ENCODE measurements around the gene PRKAR1B. TPM values are rescaled to one million over a fixed set of nuclear protein-coding genes. Genes with fewer than 3 reads are reported as not detected.
A peak's percentile ranks its signal among the peaks of the same experiment; 100 is the strongest.

Gene PRKAR1B
- total RNA-seq, 1 donor from 2014 or later, result 14.2 TPM

- H3K27ac ChIP-seq (replicated peaks), result peak overlapping the region; percentile 86
- H3K36me3 ChIP-seq, result peaks cover 19% of the 10 kb centered on the region
- H3K4me3 ChIP-seq, result peak overlapping the region; percentile 38
- intact Hi-C loops (cut with micrococcal nuclease), result no loop called here
- DNase-seq, result no peak
- no peaks in the 10 kb centered on the region for H3K27me3 ChIP-seq (ENCODE audit: low read depth)
- peaks cover 13% of the 10 kb centered on the region for H3K9me3 ChIP-seq (replicated peaks)
- H3K4me1 ChIP-seq, result peaks cover 52% of the 10 kb centered on the region
- no peak for TF ChIP-seq CTCF (IDR thresholded peaks at IDR 0.05; ENCODE audit: borderline replicate concordance)
These were observed 4.5 kb upstream of the PRKAR1B start for GRCh38 chr7:731440-732085.

- Histone ChIP-seq H3K27me3 (ENCODE audit: low read depth) (no peaks in the 10 kb centered on the region), H3K4me1 (peaks cover 58% of the 10 kb centered on the region), H3K36me3 (peaks cover 19% of the 10 kb centered on the region), H3K27ac (replicated peaks) (peak overlapping the region; percentile 86), H3K4me3 (peak overlapping the region; percentile 39), H3K9me3 (replicated peaks) (peaks cover 13% of the 10 kb centered on the region)
- TF ChIP-seq CTCF (IDR thresholded peaks at IDR 0.05; ENCODE audit: borderline replicate concordance), result no peak
- intact Hi-C loops (cut with micrococcal nuclease), result no loop called here
- DNase-seq, result no peak
These were observed 3.7 kb upstream of the PRKAR1B start for GRCh38 chr7:730501-731439.

- no peak overlapping the region for H3K27ac ChIP-seq (replicated peaks)
- no peak for TF ChIP-seq CTCF (IDR thresholded peaks at IDR 0.05; ENCODE audit: borderline replicate concordance)
- H3K4me1 ChIP-seq, result peaks cover 62% of the 10 kb centered on the region
- H3K9me3 ChIP-seq (replicated peaks), result peaks cover 7% of the 10 kb centered on the region
- H3K4me3 ChIP-seq, result no peak overlapping the region
- intact Hi-C loops (cut with micrococcal nuclease), result no loop called here
- DNase-seq, result no peak
- peaks cover 13% of the 10 kb centered on the region for H3K36me3 ChIP-seq
- H3K27me3 ChIP-seq (ENCODE audit: low read depth), result no peaks in the 10 kb centered on the region
These were observed 2.3 kb upstream of the PRKAR1B start for GRCh38 chr7:729140-730000.

GRCh38 chr7:728602-729001 lies 1.5 kb upstream of the PRKAR1B start:
- no peak for DNase-seq
- H3K4me1 ChIP-seq, result peaks cover 62% of the 10 kb centered on the region
- H3K27ac ChIP-seq (replicated peaks), result no peak overlapping the region
- H3K36me3 ChIP-seq, result peaks cover 8% of the 10 kb centered on the region
- intact Hi-C loops (cut with micrococcal nuclease), result no loop called here
- H3K27me3 ChIP-seq (ENCODE audit: low read depth), result no peaks in the 10 kb centered on the region
- H3K4me3 ChIP-seq, result peak overlapping the region; percentile 87
- no peaks in the 10 kb centered on the region for H3K9me3 ChIP-seq (replicated peaks)
- TF ChIP-seq CTCF (IDR thresholded peaks at IDR 0.05; ENCODE audit: borderline replicate concordance), result no peak

GRCh38 chr7:727806-728460 lies 852 bp upstream of the PRKAR1B start:
- Histone ChIP-seq H3K4me3 (peak overlapping the region; percentile 87), H3K36me3 (peaks cover 8% of the 10 kb centered on the region), H3K4me1 (peaks cover 62% of the 10 kb centered on the region), H3K27me3 (ENCODE audit: low read depth) (no peaks in the 10 kb centered on the region), H3K9me3 (replicated peaks) (no peaks in the 10 kb centered on the region), H3K27ac (replicated peaks) (no peak overlapping the region)
- no peak for DNase-seq
- intact Hi-C loops (cut with micrococcal nuclease), result no loop called here
- no peak for TF ChIP-seq CTCF (IDR thresholded peaks at IDR 0.05; ENCODE audit: borderline replicate concordance)

Measured in left ventricle myocardium inferior (tissue), 1 donor.